Thoracic aorta (tissue), 2 donors: ENCODE results near the gene JAG1. TPM values are rescaled to one million over a fixed set of nuclear protein-coding genes. Genes with fewer than 3 reads are reported as not detected.

ENCODE experiments used
- ATAC-seq: fragments of 150-250 bp; one replicate; pipeline ENCODE4 v1.8.0; 2017; ENCODE audit warnings: low read depth; ENCODE audit not compliant: insufficient number of reproducible peaks, low FRiP score
- DNase-seq: peaks from one replicate; pipeline ENCODE4 v3.0.0-alpha.2; 2020; ENCODE audit warnings: low spot score
- H3K27ac ChIP-seq, 2 donors: fragments of 200-600 bp; sonication (generic); 1 replicate in 1 of 2; 2 replicates in 1 of 2; pipeline ENCODE4 v1.5.1; 2016; ENCODE audit warnings: mild to moderate bottlenecking in 2 of 2, moderate library complexity in 2 of 2
- H3K27me3 ChIP-seq: fragments of 200-600 bp; sonication (generic); replicated peaks from 2 replicates; pipeline ENCODE4 v1.6.0; 2016; ENCODE audit warnings: mild to moderate bottlenecking; ENCODE audit not compliant: insufficient read depth
- H3K36me3 ChIP-seq: fragments of 200-600 bp; sonication (generic); one replicate; pipeline ENCODE4 v1.5.1; 2016
- H3K4me1 ChIP-seq, 2 donors: fragments of 200-600 bp; sonication (generic); 1 replicate in 1 of 2; 2 replicates in 1 of 2; pipeline versions ENCODE4 v1.5.1 to v1.6.0; 2016; ENCODE audit warnings: low read depth in 2 of 2, mild to moderate bottlenecking in 1 of 2; ENCODE audit not compliant: control insufficient read depth in 1 of 2
- H3K4me3 ChIP-seq: fragments of 200-600 bp; sonication (generic); 2 replicates; pipeline ENCODE4 v1.5.1; 2016; ENCODE audit warnings: mild to moderate bottlenecking
- H3K9me3 ChIP-seq: fragments of 200-600 bp; sonication (generic); 2 replicates; pipeline ENCODE4 v1.5.1; 2016
- total RNA-seq, 2 donors: library from RNA; depleted of rRNA; stranded (reverse); fragments of >200 nt; gene quantifications; one replicate each; pipeline versions ENCODE4 v1.1.0 to v1.2.3, GENCODE V29; 2016
- TF ChIP-seq, protein P1 (sequence below): fragments of 200-600 bp; sonication (generic); IDR thresholded peaks from one replicate; pipeline ENCODE4 v1.5.1; 2019; ENCODE audit warnings: antibody characterized with exemption

Gene JAG1
- total RNA-seq, 2 donors from 2014 or later = 237 to 253 TPM

DNA sequence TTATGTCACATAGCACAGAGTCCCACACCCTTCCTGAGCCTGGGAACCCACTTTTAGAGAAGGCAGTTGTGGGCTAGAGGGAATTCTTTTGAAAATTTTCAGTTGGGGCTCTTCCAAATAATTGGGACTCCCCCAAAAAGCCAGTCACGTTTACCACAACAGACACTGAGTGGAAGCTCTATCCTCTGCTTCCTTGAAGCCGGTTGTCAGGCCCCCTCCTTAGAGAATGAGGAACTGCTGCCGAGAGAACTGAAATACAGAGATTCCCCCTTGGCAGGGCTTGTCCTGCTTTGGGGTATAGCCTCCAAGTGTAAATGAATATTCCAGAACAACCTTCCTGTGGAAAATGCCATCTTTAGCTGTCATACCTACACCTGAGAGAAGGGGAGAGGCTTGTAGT is 2.7 kb upstream of the JAG1 start:
- DNase-seq (no peak), ATAC-seq (no peak)
- no peaks in the 10 kb centered on the region for H3K9me3 ChIP-seq
- no peak overlapping the region for H3K27ac ChIP-seq
- H3K27me3 ChIP-seq = no peaks in the 10 kb centered on the region
- peaks cover 5 to 10% of the 10 kb centered on the region in 2 donors for H3K4me1 ChIP-seq
- TF ChIP-seq, protein P1, sequence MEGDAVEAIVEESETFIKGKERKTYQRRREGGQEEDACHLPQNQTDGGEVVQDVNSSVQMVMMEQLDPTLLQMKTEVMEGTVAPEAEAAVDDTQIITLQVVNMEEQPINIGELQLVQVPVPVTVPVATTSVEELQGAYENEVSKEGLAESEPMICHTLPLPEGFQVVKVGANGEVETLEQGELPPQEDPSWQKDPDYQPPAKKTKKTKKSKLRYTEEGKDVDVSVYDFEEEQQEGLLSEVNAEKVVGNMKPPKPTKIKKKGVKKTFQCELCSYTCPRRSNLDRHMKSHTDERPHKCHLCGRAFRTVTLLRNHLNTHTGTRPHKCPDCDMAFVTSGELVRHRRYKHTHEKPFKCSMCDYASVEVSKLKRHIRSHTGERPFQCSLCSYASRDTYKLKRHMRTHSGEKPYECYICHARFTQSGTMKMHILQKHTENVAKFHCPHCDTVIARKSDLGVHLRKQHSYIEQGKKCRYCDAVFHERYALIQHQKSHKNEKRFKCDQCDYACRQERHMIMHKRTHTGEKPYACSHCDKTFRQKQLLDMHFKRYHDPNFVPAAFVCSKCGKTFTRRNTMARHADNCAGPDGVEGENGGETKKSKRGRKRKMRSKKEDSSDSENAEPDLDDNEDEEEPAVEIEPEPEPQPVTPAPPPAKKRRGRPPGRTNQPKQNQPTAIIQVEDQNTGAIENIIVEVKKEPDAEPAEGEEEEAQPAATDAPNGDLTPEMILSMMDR = no peak
- no peaks in the 10 kb centered on the region for H3K36me3 ChIP-seq
- no peak overlapping the region for H3K4me3 ChIP-seq

GRCh38 chr20:10675450-10675848 is 1.6 kb upstream of the JAG1 start:
- Histone ChIP-seq H3K4me1 (peaks cover 5 to 10% of the 10 kb centered on the region in 2 donors), H3K27me3 (no peaks in the 10 kb centered on the region), H3K27ac (peak overlapping the region; percentile 95 to 100), H3K9me3 (no peaks in the 10 kb centered on the region), H3K4me3 (peak overlapping the region; percentile 96), H3K36me3 (no peaks in the 10 kb centered on the region)
- DNase-seq (no peak), ATAC-seq (no peak)
- TF ChIP-seq, protein P1 = no peak

DNA sequence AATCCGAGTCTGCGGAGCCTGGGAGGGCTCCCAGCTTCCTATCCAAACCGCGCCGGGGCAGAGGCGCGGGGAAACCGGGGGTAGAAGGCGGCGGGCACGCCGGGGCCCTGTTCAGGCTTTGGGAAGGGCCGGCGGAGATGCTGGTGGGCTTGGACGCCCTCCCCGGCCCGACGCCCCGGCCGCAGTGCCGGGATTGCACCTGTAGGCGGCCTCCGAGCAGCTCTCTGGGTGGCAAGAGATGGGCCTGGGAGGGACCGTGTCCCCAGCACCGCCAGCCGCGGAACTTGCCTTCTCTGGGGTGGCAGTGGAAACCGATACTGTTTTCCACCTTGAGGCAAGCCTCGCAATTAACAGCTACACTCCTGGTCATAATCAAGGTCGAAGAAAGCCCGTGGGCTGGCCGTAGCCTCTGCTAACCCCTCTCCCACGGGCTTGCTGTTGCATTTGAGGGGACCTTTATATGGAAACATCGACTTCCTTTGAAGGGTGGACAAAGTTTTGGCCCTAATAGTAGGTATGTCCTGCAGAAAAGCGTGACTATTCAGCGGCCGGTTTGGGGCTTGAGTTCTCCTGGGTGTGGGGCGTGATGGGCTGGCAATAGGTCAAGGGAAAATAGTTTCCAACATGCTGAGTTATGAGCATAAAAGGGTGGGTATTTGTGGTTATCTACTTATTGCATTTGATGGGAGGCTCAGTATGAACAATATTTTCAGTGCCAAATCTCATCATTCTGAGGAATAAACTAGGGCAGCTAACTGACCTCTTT is 1.1 kb upstream of the JAG1 start:
- Histone ChIP-seq H3K27ac (peak overlapping the region; percentile 95 to 100), H3K36me3 (no peaks in the 10 kb centered on the region), H3K9me3 (no peaks in the 10 kb centered on the region), H3K27me3 (no peaks in the 10 kb centered on the region), H3K4me1 (peaks cover 5 to 14% of the 10 kb centered on the region in 2 donors), H3K4me3 (peak overlapping the region; percentile 96)
- ATAC-seq (peak; percentile 31), DNase-seq (no peak)
- TF ChIP-seq, protein P1 = peak; percentile 91

DNA sequence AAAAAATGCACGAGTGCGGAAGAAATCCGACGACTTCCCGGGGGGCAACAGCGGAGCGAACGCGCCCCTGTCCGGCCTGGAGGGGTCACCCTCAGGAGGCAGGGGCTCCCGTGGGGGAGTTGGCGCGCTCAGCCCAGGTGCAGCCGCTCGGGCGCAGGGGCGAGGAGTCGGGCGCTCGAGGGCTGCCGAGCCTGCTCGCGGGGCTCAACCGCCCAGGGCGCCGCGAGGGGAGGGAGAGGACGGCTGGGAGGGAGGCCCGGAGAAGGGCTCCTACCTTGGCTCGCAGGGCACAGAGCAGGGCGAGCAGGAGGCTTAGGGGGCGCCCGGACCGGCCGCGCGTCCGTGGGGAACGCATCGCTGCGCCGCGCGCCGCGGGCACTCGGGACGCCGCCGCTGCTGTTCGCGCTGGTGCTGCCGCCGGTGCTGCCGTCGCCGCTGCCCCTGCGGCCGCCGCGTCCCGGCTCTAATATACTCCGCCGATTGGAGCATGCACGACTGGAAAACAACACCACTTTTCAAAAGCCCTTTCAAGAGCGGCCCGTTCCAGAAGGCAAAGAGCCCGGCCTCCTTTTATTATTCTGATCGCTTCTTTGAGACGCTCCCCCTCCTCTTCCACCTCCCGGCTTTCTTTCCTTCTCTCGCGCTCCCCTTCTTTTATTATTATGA is 490 bp downstream of the JAG1 start:
- no peak for DNase-seq
- H3K36me3 ChIP-seq = peaks cover 6% of the 10 kb centered on the region
- ATAC-seq = no peak

GRCh38 chr20:10672624-10673127 is 1.1 kb downstream of the JAG1 start:
- peak overlapping the region; percentile 96 for H3K4me3 ChIP-seq
- H3K27ac ChIP-seq = peak overlapping the region; percentile 95 to 100
- no peaks in the 10 kb centered on the region for H3K27me3 ChIP-seq
- TF ChIP-seq, protein P1 = no peak
- ATAC-seq (no peak), DNase-seq (no peak)
- H3K4me1 ChIP-seq = peaks cover 14 to 34% of the 10 kb centered on the region in 2 donors
- peaks cover 10% of the 10 kb centered on the region for H3K36me3 ChIP-seq
- H3K9me3 ChIP-seq = no peaks in the 10 kb centered on the region

More for the DNA sequence above, 490 bp downstream of the JAG1 start:
- H3K27ac ChIP-seq = peak overlapping the region; percentile 95 to 100
- TF ChIP-seq, protein P1 = no peak
- H3K4me1 ChIP-seq = peaks cover 10 to 28% of the 10 kb centered on the region in 2 donors
- H3K27me3 ChIP-seq = no peaks in the 10 kb centered on the region
- H3K9me3 ChIP-seq = no peaks in the 10 kb centered on the region
- H3K4me3 ChIP-seq = peak overlapping the region; percentile 96
